HG02938 (cell line): Measurements from ENCODE around the gene MED6.

Experiments
- ATAC-seq: cut with Tn5 transposase; IDR thresholded peaks from one replicate; pipeline ENCODE4 v1.9.1; 2021; ENCODE audit warnings: mild to moderate bottlenecking, moderate library complexity; ENCODE audit not compliant: unreplicated experiment

The MED6 gene

DNA sequence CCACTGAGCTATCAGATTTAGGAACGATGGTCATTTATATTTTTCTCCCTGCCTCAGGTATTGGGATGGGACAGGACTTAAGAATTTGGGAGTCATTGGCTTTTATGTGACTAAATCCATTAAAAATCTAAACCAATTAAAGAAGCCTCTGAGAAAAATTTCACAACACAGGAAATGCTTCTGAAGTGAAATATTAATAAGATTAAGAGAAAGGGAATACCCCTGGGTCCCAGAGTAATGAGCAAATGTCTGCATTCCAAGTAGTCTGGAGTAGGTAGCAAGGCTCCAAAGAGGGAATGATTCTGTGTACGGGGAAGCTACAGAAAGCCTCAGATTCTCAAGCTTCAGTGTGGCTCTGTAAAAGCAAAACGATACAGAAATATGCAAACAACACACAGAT is 707 bp upstream of the MED6 start:
- no peak for ATAC-seq

DNA sequence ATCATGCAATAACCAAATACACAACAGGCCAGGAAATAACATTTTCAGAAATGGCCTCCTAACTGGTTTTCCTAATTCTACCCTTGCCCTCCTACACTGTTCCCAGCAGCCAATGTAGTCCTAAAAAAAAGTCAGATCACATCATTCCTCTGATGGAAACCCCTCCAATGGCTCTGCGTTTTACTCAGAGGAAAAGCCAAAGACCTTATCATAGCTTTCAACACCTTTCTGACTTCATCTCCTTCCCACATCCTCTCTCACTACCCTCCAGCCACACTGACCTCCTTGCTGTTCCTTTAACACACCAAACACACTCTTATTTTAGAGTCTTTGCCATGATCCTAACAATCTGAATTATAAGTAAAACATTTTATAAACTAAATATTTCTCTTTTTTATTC is 1.1 kb downstream of the MED6 start:
- ATAC-seq: no peak

DNA sequence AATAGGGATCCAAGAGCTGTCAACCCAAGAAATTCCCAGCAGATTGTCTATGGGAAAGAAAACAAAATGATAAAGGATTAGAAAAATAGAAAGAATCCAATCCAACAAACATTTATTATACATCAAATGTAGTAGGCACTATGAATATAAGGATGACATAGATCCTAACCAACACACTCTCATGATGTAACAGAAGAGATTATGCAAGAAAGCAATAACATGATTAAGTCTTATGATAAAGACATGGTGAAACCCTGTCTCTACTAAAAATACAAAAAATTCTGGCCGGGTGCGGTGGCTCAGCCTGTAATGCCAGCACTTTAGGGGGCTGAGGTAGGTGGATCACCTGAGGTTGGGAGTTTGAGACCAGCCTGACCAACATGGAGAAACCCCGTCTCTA is 2.7 kb downstream of the MED6 start:
- ATAC-seq: no peak

DNA sequence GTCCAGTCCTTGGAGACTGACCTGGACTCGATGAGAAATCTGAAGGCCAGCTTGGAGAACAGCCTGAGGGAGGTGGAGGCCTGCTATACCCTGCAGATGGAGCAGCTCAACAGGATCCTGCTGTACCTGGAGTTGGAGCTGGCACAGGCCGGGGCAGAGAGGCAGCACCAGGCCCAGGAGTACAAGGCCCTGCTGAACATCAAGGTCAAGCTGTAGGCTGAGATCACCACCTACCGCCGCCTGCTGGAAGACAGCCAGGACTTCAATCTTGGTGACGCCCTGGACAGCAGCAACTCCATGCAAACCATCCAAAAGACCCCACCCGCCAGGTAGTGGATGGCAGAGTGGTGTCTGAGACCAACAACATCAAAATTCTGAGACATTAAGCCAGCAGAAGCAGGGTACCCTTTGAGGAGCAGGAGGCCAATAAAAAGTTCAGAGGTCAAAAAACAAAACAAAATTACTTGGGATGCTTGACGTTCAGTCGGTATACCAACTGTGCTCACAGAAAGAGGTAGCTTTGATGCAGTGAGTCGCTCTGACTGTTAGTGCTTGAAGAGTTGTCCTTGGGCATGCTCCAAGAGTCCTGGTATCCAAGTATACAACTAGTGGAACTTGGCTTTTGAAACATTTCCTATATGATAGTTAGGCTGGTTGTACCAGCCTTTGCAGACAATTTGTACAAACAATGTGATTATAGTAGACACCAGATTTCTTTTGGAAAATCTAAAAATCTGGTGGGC is 4.8 kb downstream of the MED6 start:
- ATAC-seq: no peak

DNA sequence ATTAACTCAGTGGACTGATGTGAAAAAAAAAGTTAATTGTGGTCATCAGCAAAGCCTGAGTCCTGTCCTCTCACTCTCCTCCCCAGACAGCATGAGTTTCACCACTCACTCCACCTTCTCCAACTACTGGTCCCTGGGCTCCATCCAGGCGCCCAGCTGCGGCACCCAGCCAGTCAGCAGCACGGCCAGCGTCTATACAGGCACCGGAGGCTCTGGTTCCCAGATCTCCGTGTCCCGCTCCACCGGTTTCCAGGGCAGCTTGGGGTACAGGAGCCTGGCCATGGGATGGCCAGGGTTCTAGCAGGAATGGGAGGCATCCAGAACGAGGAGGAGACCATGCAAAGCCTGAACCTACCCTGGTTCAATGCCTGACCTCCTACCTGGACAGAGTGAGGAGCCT is 6.0 kb downstream of the MED6 start:
- no peak for ATAC-seq

DNA sequence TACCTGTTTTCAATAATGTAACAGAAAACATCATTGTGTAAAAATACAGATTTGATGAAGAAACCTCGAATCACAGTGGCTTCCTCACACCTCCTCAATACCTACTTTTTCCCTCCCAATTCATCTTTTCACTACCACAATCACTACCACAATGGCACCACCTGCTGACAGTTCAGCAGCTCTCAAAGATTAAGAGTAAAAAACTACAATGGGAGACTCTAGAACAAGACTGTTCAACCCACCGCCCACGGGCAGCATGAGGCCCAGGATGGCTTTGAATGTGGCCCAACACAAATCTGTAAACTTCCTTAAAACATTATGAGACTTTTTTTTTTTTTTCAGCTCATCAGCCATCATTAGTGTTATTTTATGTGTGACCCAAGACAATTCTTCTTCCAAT is 15.2 kb downstream of the MED6 start:
- no peak for ATAC-seq

DNA sequence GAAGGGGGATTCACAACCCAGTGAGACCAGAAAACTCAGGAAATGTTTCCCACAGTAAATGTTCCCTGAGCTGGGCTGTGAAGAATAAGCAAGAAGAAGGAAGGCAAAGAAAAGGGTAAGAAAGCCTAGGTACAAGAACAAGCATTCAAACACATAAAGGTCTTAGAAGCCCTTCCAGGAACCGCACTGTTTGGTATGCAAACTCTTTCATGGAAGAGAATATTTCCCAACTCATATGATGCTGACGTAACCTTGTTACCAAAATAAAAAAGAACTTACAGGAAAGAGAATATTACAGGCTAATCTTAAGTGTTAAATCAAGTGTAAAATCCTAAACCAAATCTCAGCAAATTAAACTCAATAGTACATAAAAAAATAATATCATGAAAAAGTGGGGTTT is 23.6 kb downstream of the MED6 start:
- ATAC-seq: no peak

DNA sequence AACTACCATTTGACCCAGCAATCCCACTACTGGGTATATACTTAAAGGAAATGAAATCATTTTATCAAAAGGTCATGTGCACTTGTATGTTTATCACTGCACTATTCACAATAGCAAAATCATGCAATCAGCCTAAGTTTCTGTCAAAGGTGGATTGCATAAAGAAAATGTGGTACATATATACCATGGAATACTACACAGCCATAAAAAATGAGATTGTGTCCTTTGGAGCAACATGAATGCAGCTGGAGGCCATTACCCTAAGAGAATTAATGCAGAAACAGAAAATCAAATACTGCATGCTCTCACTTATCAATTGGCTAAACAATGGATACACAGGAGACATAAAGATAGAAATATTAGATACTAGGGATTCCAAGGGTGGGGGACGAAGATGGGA is 27.4 kb downstream of the MED6 start:
- ATAC-seq: no peak

DNA sequence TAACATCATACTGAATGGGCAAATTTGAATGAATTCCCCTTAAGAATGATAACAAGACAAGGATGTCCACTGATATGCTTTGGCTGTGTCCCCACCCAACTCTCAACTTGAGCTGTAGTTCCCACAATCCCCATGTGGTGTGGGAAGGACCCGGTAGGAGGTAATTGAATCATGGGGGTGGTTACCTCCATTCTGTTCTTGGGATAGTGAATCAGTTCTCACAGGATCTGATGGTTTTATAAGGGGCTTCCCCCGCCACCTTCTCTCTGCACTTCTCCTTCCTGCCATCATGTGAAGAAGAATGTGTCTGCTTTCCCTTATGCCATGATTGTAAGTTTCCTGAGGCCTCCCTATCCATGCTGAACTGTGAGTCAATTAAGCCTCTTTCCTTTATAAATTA is 29.3 kb downstream of the MED6 start:
- no peak for ATAC-seq

DNA sequence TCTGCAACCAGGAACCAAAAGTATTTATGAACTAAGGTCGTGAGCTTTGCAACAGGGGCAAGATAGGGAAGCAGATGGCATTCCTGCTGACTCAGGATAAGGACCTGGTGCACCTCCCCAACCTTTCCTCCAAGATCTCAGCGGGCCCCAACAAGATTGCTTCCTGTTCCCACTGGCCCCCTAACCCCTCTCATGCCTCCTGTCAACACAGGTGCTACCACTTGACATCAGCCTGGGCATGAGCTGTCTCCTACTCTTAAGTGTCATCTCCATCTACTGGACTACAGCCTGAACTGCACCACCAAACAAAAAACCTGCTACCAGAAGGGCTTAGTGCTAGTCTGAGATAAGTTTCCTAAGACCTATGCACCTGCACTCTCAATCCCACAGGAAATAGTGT is 32.7 kb downstream of the MED6 start:
- ATAC-seq: no peak

DNA sequence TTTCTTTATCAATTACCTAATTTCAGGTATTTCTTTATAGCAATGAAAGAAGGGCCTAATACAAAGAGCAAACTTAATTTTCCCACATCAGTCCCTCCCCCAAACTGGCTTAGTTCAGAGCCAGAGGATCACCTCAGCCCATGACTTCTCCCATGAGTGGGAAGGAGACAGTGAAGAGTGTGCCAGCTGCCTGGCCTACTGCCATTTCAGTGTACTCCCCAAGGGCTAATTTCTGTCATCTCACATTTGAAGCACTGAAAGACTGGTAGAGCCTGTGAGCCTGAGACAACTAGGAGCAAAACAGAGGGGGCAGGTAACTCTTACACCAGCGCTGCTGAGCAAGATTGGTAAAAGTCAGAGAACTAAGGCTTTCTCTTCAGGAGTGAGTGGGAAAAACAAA is 36.6 kb downstream of the MED6 start:
- no peak for ATAC-seq

DNA sequence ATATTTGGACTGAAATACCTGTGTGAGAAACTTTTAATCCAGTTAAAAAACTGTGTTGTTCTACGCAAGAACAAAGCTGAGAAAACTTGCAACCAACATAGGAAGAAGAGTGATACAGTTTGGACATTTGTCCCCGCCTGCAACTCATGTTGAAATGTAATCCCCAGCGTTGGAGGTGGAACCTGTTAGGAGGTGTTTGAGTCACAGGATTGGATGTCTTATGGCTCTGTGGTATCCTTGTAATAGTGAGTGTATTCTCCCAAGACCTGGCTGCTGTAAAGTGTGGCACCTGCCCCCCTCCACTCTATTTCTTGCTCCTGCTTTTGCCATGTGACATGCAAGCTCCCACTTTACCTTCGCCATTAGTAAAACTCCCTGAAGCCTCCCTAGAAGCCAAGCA is 37.0 kb downstream of the MED6 start:
- no peak for ATAC-seq

DNA sequence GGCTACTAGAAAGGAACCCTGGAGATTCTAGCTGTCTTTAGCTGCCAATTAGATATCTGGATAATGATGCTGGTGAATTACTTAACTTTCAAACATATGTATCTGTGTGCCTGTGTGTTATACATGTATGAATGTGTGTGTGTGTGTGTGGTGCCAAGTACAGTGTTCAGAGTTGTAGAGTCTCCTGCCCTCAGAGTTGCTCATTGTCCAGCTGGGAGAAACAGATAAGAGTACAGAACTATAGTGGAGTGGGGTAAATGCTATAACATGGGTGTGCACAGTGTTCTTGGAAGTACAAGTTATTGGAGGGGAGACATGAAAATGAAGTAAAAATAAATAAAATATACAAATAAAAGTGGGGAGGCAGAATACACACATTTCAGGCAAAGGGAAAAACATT is 42.1 kb downstream of the MED6 start:
- ATAC-seq: no peak

DNA sequence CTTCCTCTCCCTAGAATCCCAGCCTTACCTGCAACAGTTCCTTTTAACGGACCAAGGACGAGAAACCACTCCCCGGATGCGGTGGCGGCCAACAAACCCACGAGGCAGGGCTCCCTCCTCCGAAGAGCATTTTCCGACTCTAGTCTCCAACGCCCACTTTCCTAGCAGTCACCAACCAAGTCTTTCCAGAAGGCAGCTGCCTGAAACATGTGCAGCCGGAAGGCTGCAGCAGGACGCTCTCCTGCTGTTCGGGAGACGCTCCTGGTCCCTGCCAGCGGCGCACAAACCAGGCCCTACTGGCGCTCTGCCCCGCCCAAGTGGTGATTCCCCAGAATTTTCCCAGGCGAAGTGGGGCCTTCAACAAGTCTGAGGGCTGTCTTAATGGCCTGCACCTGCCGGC is 44.6 kb downstream of the MED6 start:
- no peak for ATAC-seq

DNA sequence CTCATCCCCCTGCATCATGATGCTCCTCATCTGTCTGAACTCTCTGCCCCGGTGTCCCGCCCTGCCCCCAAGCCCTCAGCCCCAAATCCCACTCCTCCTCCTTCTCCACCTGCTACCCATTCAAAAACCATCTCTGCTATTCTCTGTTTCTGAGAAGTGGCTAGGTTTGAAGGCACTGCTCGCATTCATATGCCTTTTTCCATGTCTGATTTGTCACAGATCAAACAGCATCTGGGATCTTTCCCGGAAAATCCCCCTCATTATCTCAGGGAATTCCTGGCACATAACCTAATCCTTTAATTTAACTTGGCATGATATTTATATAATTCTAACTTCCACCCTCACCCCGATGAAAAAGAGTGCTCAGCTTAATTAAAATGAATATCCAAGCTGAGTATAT is 62.4 kb downstream of the MED6 start:
- no peak for ATAC-seq

DNA sequence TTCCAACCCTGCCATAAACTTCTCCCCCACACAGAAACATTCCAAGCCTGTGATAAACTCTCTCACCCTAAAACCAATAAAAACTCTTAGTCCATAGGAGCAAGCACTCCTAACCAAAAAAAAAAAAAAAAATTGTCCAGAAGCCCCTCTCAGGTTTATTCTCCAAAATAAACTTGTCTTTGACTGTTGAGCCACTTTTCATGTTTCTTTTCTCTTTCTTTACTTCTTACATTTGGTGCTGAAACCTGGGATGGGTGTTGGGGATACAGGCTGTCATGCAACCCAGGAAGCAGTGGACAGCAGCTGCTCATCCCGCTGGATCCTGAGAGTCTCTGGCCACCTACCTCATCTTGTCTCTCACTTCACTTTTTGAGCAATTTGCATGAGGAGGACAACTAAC is 63.6 kb downstream of the MED6 start:
- no peak for ATAC-seq

DNA sequence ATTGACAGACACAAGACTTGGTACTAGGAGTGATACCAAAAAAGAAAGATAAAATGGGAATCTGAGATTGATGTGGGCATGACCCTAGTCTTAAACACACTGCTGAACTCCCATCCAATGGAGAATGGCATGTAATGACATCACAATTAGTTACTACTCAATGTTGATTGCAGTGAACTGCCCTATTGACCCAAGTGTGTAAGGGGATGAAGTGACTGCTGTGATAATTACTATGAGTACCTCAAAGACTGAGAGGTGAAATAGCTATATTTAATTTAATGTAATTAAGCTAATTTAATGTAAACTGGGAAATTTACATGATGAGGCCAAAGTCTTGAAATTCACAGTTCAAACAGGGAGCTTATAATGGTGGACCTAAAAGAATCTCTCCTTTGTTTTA is 65.6 kb downstream of the MED6 start, which contains the start of gene ADAM20:
Gene ADAM20 (minus strand): TSS at position 101 of the 400 bp plus-strand sequence. CDS start 10,247 bp downstream, outside the sequence.
- ATAC-seq: no peak
